HepG2 (cell line): ENCODE results near the gene SEZ6. TPM values are rescaled to one million over a fixed set of nuclear protein-coding genes. Genes with fewer than 3 reads are reported as not detected.

Experiments
- AKAP8 ChIP-seq: sonication (generic); formaldehyde crosslinking; IDR thresholded peaks from 2 replicates; pipeline ENCODE4 v1.5.1; 2020; ENCODE audit warnings: mild to moderate bottlenecking, missing genetic modification reagents
- ARID5B ChIP-seq: IDR thresholded peaks from 2 replicates; pipeline ENCODE4 v1.4.0; 2020; ENCODE audit warnings: mild to moderate bottlenecking, missing genetic modification reagents
- FOSL2 ChIP-seq: sonication (generic); formaldehyde crosslinking; IDR thresholded peaks from 2 replicates; pipeline ENCODE4 v1.4.0; 2020; ENCODE audit warnings: missing genetic modification reagents
- FOXP1 ChIP-seq, 2 experiments: fragments of 450-650 bp in 1 of 2; IDR thresholded peaks; 2 replicates each; pipeline ENCODE4 v1.6.1; 2017 to 2018; ENCODE audit warnings: antibody characterized with exemption in 1 of 2
- HOMEZ ChIP-seq: IDR thresholded peaks from 2 replicates; pipeline ENCODE4 v1.6.1; 2016; ENCODE audit warnings: low read depth
- HOXA3 ChIP-seq: sonication (generic); formaldehyde crosslinking; IDR thresholded peaks from 2 replicates; pipeline ENCODE4 v1.5.0; 2020; ENCODE audit warnings: missing genetic modification reagents
- ZBTB38 ChIP-seq: sonication (generic); formaldehyde crosslinking; IDR thresholded peaks from 2 replicates; pipeline ENCODE4 v1.5.1; 2020; ENCODE audit warnings: mild to moderate bottlenecking, missing genetic modification reagents
- ZEB1 ChIP-seq: IDR thresholded peaks from 2 replicates; pipeline ENCODE4 v1.6.1; 2012; ENCODE audit warnings: mild to moderate bottlenecking, low read depth, inconsistent platforms; ENCODE audit not compliant: insufficient replicate concordance
- ZFP36 ChIP-seq: fragments of 150-350 bp; IDR thresholded peaks from 2 replicates; pipeline ENCODE4 v1.6.1; 2018; ENCODE audit warnings: borderline replicate concordance, low read length, low read depth; ENCODE audit not compliant: partially characterized antibody
- ZMAT3 ChIP-seq: sonication (generic); formaldehyde crosslinking; conservative IDR thresholded peaks from 2 replicates; pipeline ENCODE4 v1.7.0; 2021; ENCODE audit warnings: missing genetic modification reagents
- ZNF264 ChIP-seq: sonication (generic); formaldehyde crosslinking; IDR thresholded peaks from 2 replicates; pipeline ENCODE4 v1.4.0; 2020; ENCODE audit warnings: missing genetic modification reagents
- ZNF501 ChIP-seq: sonication (generic); formaldehyde crosslinking; IDR thresholded peaks from 2 replicates; pipeline ENCODE4 v1.5.1; 2020; ENCODE audit warnings: mild to moderate bottlenecking, moderate library complexity, missing genetic modification reagents
- ZNF543 ChIP-seq: sonication (generic); formaldehyde crosslinking; IDR thresholded peaks from 2 replicates; pipeline ENCODE4 v1.4.0; 2020; ENCODE audit warnings: mild to moderate bottlenecking, missing genetic modification reagents
- ZNF574 ChIP-seq: sonication (generic); formaldehyde crosslinking; IDR thresholded peaks from 2 replicates; pipeline ENCODE4 v1.4.0; 2020; ENCODE audit warnings: missing genetic modification reagents
- ZNF607 ChIP-seq: sonication (generic); formaldehyde crosslinking; IDR thresholded peaks from 2 replicates; pipeline ENCODE4 v1.5.1; 2020; ENCODE audit warnings: missing genetic modification reagents, mild to moderate bottlenecking, borderline replicate concordance
- polyA plus RNA-seq, 8 experiments: library from polyadenylated mRNA; depleted of rRNA in 3 of 8; stranded (reverse) in 7 of 8; unstranded in 1 of 8; fragments of >200 nt; fragmentation: Illumina TruSeq in 4 of 8; extraction: Trizol in 4 of 8; gene quantifications; 2 replicates each; pipeline versions ENCODE4 v1.2.1 to v1.2.3, GENCODE V29; 2011 to 2016; ENCODE audit warnings: low read depth in 4 of 8, missing spikeins in 1 of 8, mixed read lengths in 1 of 8; ENCODE audit not compliant: insufficient read depth in 1 of 8
- total RNA-seq, 5 experiments: library from RNA; depleted of rRNA; stranded (reverse); fragments of >200 nt; fragmentation: Illumina TruSeq; extraction: Trizol; gene quantifications; 2 replicates each; pipeline ENCODE4 v1.2.3, GENCODE V29; 2016; ENCODE audit warnings: low read depth in 1 of 5
- TF ChIP-seq, protein P1 (sequence below): sonication (generic); formaldehyde crosslinking; IDR thresholded peaks from 2 replicates; pipeline ENCODE4 v1.9.0; 2022; ENCODE audit warnings: low read depth, missing genetic modification reagents
- TF ChIP-seq, protein P2 (sequence below): IDR thresholded peaks from 2 replicates; pipeline ENCODE4 v1.6.1; 2016

The SEZ6 gene
- total and polyA plus RNA-seq, 2 of the 13 experiments (the other 11 are each of a cell fraction or from before 2014, with no cell fraction given), result not detected

- peak; percentile 42; the same call in 1 of the 2 replicates for TF ChIP-seq ZNF574 (CRISPR knock-in tag)
- no peak for TF ChIP-seq HOMEZ (CRISPR knock-in tag)
- TF ChIP-seq ZNF607, result peak; percentile 76; the same call in 1 of the 2 replicates
- no peak for TF ChIP-seq ZFP36
- no peak for TF ChIP-seq FOSL2 (CRISPR knock-in tag)
- TF ChIP-seq ZEB1, result peak; percentile 21
- TF ChIP-seq HOXA3 (CRISPR knock-in tag), result peak; percentile 69; the same call in 1 of the 2 replicates
- TF ChIP-seq, protein P1, sequence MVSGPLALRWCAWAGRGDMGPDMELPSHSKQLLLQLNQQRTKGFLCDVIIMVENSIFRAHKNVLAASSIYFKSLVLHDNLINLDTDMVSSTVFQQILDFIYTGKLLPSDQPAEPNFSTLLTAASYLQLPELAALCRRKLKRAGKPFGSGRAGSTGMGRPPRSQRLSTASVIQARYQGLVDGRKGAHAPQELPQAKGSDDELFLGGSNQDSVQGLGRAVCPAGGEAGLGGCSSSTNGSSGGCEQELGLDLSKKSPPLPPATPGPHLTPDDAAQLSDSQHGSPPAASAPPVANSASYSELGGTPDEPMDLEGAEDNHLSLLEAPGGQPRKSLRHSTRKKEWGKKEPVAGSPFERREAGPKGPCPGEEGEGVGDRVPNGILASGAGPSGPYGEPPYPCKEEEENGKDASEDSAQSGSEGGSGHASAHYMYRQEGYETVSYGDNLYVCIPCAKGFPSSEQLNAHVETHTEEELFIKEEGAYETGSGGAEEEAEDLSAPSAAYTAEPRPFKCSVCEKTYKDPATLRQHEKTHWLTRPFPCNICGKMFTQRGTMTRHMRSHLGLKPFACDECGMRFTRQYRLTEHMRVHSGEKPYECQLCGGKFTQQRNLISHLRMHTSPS, result peak; percentile 16; the same call in 1 of the 2 replicates
- TF ChIP-seq ZNF501 (CRISPR knock-in tag), result peak; percentile 59; the same call in 1 of the 2 replicates
- no peak; the same call in 1 of the 2 replicates for TF ChIP-seq ZBTB38 (CRISPR knock-in tag)
- TF ChIP-seq ZMAT3, result 0 out of 2 replicates have a peak, but pooled peaks have one; percentile 54
- TF ChIP-seq FOXP1 (IDR thresholded peaks at IDR 0.05), result no peak
- TF ChIP-seq FOXP1 (CRISPR knock-in tag; IDR thresholded peaks at IDR 0.05), result 0 out of 2 replicates have a peak, but pooled peaks have one; percentile 4
- 0 out of 2 replicates have a peak, but pooled peaks have one; percentile 58 for TF ChIP-seq ZNF543
- TF ChIP-seq AKAP8 (CRISPR knock-in tag), result peak; percentile 49; the same call in 1 of the 2 replicates
- peak; percentile 50 for TF ChIP-seq ARID5B (CRISPR knock-in tag)
- TF ChIP-seq, protein P2, sequence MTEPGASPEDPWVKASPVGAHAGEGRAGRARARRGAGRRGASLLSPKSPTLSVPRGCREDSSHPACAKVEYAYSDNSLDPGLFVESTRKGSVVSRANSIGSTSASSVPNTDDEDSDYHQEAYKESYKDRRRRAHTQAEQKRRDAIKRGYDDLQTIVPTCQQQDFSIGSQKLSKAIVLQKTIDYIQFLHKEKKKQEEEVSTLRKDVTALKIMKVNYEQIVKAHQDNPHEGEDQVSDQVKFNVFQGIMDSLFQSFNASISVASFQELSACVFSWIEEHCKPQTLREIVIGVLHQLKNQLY, result peak; percentile 85
- peak; percentile 9; the same call in 1 of the 2 replicates for TF ChIP-seq ZNF264
Measured at GRCh38 chr17:28996554-28997096, 9.2 kb downstream of the SEZ6 start (continued).
